CD14-positive monocyte (primary cell): Measurements from ENCODE around the gene SLC25A29. TPM values are rescaled to one million over a fixed set of nuclear protein-coding genes. Genes with fewer than 3 reads are reported as not detected.
"Not testable (repeated sequence)": the region's sequence is repeated elsewhere in the genome, so short reads cannot be mapped to it uniquely, and the experiment has no call there.

Experiments
- DNase-seq, 3 donors: peaks; one replicate each; pipeline ENCODE4 v3.0.0-alpha.2; 2011 to 2022
- H2AFZ ChIP-seq: 2 replicates; pipeline ENCODE4 v1.6.0; 2012; ENCODE audit warnings: mild to moderate bottlenecking, low read depth, low read length, inconsistent platforms; ENCODE audit not compliant: insufficient read depth, poor library complexity, severe bottlenecking
- H3K27ac ChIP-seq, 2 donors: 1 replicate in 1 of 2; 2 replicates in 1 of 2; pipeline ENCODE4 v1.5.1; 2012 to 2013; ENCODE audit warnings: low read length in 2 of 2, control low read depth in 1 of 2, inconsistent platforms in 1 of 2, low read depth in 1 of 2, mild to moderate bottlenecking in 1 of 2
- H3K27me3 ChIP-seq, 2 donors: one replicate each; pipeline versions ENCODE4 v1.6.0 to v1.6.1; 2011 to 2013; ENCODE audit warnings: low read length in 2 of 2; ENCODE audit not compliant: control insufficient read depth in 2 of 2, insufficient read depth in 2 of 2
- H3K36me3 ChIP-seq, 2 donors: replicated peaks in 1 of 2; 1 replicate in 1 of 2; 2 replicates in 1 of 2; pipeline versions ENCODE4 v1.5.1 to v1.6.1; 2012 to 2013; ENCODE audit warnings: low read length in 2 of 2, control low read depth in 1 of 2, inconsistent platforms in 1 of 2, mild to moderate bottlenecking in 1 of 2; ENCODE audit not compliant: insufficient read depth in 2 of 2, control insufficient read depth in 1 of 2
- H3K4me1 ChIP-seq, 2 donors: 1 replicate in 1 of 2; 2 replicates in 1 of 2; pipeline versions ENCODE4 v1.5.1 to v1.6.1; 2012 to 2013; ENCODE audit warnings: low read length in 2 of 2, control low read depth in 1 of 2, inconsistent platforms in 1 of 2, mild to moderate bottlenecking in 1 of 2, moderate library complexity in 1 of 2; ENCODE audit not compliant: insufficient read depth in 2 of 2, control insufficient read depth in 1 of 2
- H3K4me2 ChIP-seq: replicated peaks from 2 replicates; pipeline ENCODE3; 2012; ENCODE audit warnings: low read length, moderate library complexity, mild to moderate bottlenecking; ENCODE audit not compliant: poor library complexity, severe bottlenecking; ENCODE audit errors: extremely low read depth
- H3K4me3 ChIP-seq, 3 experiments: fragments of 200-600 bp in 1 of 3; sonication (generic) in 1 of 3; replicated peaks in 1 of 3; 1 replicate in 2 of 3; 2 replicates in 1 of 3; pipeline ENCODE4 v1.5.1; 2011 to 2013; ENCODE audit warnings: low read length in 3 of 3, mild to moderate bottlenecking in 3 of 3, control low read depth in 2 of 3, low read depth in 2 of 3, inconsistent platforms in 1 of 3, moderate library complexity in 1 of 3
- H3K79me2 ChIP-seq: 2 replicates; pipeline ENCODE4 v1.6.0; 2012; ENCODE audit warnings: mild to moderate bottlenecking, control low read depth, inconsistent platforms, low read length, moderate library complexity; ENCODE audit not compliant: insufficient read depth
- H3K9ac ChIP-seq: 2 replicates; pipeline ENCODE4 v1.6.0; 2017; ENCODE audit warnings: low read length, mild to moderate bottlenecking; ENCODE audit not compliant: insufficient read depth, poor library complexity, severe bottlenecking
- H3K9me3 ChIP-seq, 2 donors: replicated peaks in 1 of 2; 1 replicate in 1 of 2; 2 replicates in 1 of 2; pipeline versions ENCODE4 v1.5.1 to v1.6.1; 2012 to 2013; ENCODE audit warnings: low read length in 2 of 2, control low read depth in 1 of 2; ENCODE audit not compliant: control insufficient read depth in 1 of 2, insufficient read depth in 1 of 2
- H4K20me1 ChIP-seq: 2 replicates; pipeline ENCODE4 v1.6.0; 2012; ENCODE audit warnings: mild to moderate bottlenecking, low read length, control low read depth, moderate library complexity; ENCODE audit not compliant: insufficient read depth
- H3K27ac Mint-ChIP-seq, 7 donors: one replicate each; pipeline ENCODE4 v1.8.0; 2020; ENCODE audit warnings: mild to moderate bottlenecking in 7 of 7, mixed read lengths in 7 of 7, moderate library complexity in 6 of 7, inconsistent platforms in 2 of 7
- H3K27me3 Mint-ChIP-seq, 3 donors: one replicate each; pipeline ENCODE4 v1.8.0; 2021 to 2022; ENCODE audit warnings: low read depth in 3 of 3, mild to moderate bottlenecking in 3 of 3, mixed read lengths in 3 of 3, moderate library complexity in 3 of 3, inconsistent platforms in 1 of 3
- H3K36me3 Mint-ChIP-seq, 2 donors: one replicate each; pipeline ENCODE4 v1.8.0; 2020; ENCODE audit warnings: mixed read lengths in 2 of 2, inconsistent platforms in 1 of 2, mild to moderate bottlenecking in 1 of 2
- H3K4me1 Mint-ChIP-seq: one replicate; pipeline ENCODE4 v1.8.0; 2020; ENCODE audit warnings: mild to moderate bottlenecking, mixed read lengths
- H3K4me3 Mint-ChIP-seq, 2 donors: one replicate each; pipeline ENCODE4 v1.8.0; 2020; ENCODE audit warnings: mild to moderate bottlenecking in 2 of 2, mixed read lengths in 2 of 2, moderate library complexity in 1 of 2
- H3K9me3 Mint-ChIP-seq, 7 donors: one replicate each; pipeline ENCODE4 v1.8.0; 2020 to 2022; ENCODE audit warnings: mixed read lengths in 7 of 7, mild to moderate bottlenecking in 6 of 7, moderate library complexity in 6 of 7, inconsistent platforms in 2 of 7
- CTCF ChIP-seq: fragments of 200-600 bp; IDR thresholded peaks from one replicate; pipeline ENCODE4 v1.8.0; 2022; ENCODE audit warnings: antibody characterized with exemption, mild to moderate bottlenecking
- WGBS: methylation state at CpG from one replicate; pipeline ENCODE4 v1.1.5; 2013; ENCODE audit warnings: missing lambda C conversion rate; ENCODE audit not compliant: insufficient coverage; 5-methylcytosine and 5-hydroxymethylcytosine counted together
- intact Hi-C, 2 donors: fragments of 100-400 bp; cut with micrococcal nuclease; formaldehyde crosslinking; loops; one replicate each; pipeline versions ENCODE4 v1.15.0 to v1.15.1; 2023
- polyA plus RNA-seq, 3 donors: library from polyadenylated mRNA; depleted of rRNA in 1 of 3; unstranded in 2 of 3; stranded (reverse) in 1 of 3; fragments of 300-500 nt in 2 of 3; fragments of >200 nt in 1 of 3; fragmentation: Illumina TruSeq in 2 of 3; gene quantifications; 1 replicate in 2 of 3; 2 replicates in 1 of 3; pipeline ENCODE4 v1.2.3, GENCODE V29; 2012 to 2021

SLC25A29 gene
- polyA plus RNA-seq, 3 donors: 16.9 to 114 (median 33.3) TPM

- DNase-seq: no peak
- intact Hi-C loops: no loop called here
- no peaks in the 10 kb centered on the region for H3K9me3 Mint-ChIP-seq
- Histone ChIP-seq H3K4me3 (no peak overlapping the region), H3K27ac (peak overlapping the region; percentile 6 to 82), H3K79me2 (peaks cover 4% of the 10 kb centered on the region), H3K4me1 (peaks cover 34 to 37% of the 10 kb centered on the region in 2 donors), H3K27me3 (no peaks in the 10 kb centered on the region), H2AFZ (no peak overlapping the region), H3K36me3 (no peaks in the 10 kb centered on the region), H4K20me1 (peaks cover 3% of the 10 kb centered on the region), H3K9me3 (no peaks in the 10 kb centered on the region), H3K9ac (no peak overlapping the region), H3K4me2 (no peak overlapping the region)
- H3K4me1 Mint-ChIP-seq: peaks cover 45% of the 10 kb centered on the region
- peaks cover 18 to 22% of the 10 kb centered on the region in 2 donors for H3K36me3 Mint-ChIP-seq
- no peak overlapping the region for H3K4me3 Mint-ChIP-seq
- H3K27me3 Mint-ChIP-seq: peaks cover 0 to 2% (median 1%) of the 10 kb centered on the region in 3 donors
- 91% methylated on average over 6 of the region's 14 CpGs for WGBS
- TF ChIP-seq CTCF: no peak
- H3K27ac Mint-ChIP-seq: peak overlapping the region in 5 of 7 donors; percentile 8 to 91 (median 42)
These were observed 7.5 kb downstream of the SLC25A29 start for GRCh38 chr14:100298551-100299237.

GRCh38 chr14:100297320-100298300 lies 8.6 kb downstream of the SLC25A29 start:
- Histone ChIP-seq H2AFZ (no peak overlapping the region), H3K27me3 (no peaks in the 10 kb centered on the region), H3K79me2 (no peaks in the 10 kb centered on the region), H3K4me3 (peak overlapping the region in 1 of 3 experiments; percentile 50), H3K4me1 (peaks cover 34 to 37% of the 10 kb centered on the region in 2 donors), H3K27ac (peak overlapping the region; percentile 82 to 83), H3K36me3 (peaks cover 0 to 5% of the 10 kb centered on the region in 2 donors), H3K9ac (peak overlapping the region; percentile 50), H3K9me3 (no peaks in the 10 kb centered on the region), H3K4me2 (peak overlapping the region; percentile 68), H4K20me1 (peaks cover 3% of the 10 kb centered on the region)
- H3K27ac Mint-ChIP-seq: peak overlapping the region; percentile 91 to 97 (median 94)
- TF ChIP-seq CTCF: no peak
- no peaks in the 10 kb centered on the region for H3K9me3 Mint-ChIP-seq
- H3K4me1 Mint-ChIP-seq: peaks cover 37% of the 10 kb centered on the region
- peak overlapping the region; percentile 56 to 81 for H3K4me3 Mint-ChIP-seq
- peaks cover 0 to 2% (median 1%) of the 10 kb centered on the region in 3 donors for H3K27me3 Mint-ChIP-seq
- peaks cover 17 to 25% of the 10 kb centered on the region in 2 donors for H3K36me3 Mint-ChIP-seq
- peak; percentile 85 to 91 (median 90) for DNase-seq
- intact Hi-C loops: no loop called here
- 28% methylated on average over 24 of the region's 30 CpGs for WGBS

DNA sequence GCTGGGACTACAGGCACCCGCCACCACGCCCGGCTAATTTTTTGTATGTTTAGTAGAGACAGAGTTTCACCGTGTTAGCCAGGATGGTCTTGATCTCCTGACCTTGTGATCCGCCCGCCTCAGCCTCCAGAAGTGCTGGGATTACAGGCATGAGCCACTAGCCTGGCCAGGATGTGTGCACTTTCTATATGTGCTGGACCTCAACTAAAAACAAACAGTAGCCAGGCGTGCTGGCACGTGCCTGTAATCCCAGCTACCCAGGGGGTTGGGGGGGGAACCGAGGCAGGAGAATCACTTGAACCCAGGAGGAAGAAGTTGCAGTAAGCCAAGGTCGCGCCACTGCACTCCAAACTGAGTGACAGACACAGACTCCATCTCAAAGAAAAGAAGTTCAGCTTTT lies 9.5 kb downstream of the SLC25A29 start:
- WGBS: 78% methylated on average over 8 of the region's 11 CpGs
- peak overlapping the region; percentile 91 to 97 (median 94) for H3K27ac Mint-ChIP-seq
- H3K9me3 Mint-ChIP-seq, H3K27me3 Mint-ChIP-seq, intact Hi-C loops, DNase-seq, H2AFZ ChIP-seq, H4K20me1 ChIP-seq, H3K79me2 ChIP-seq, H3K9me3 ChIP-seq, H3K27me3 ChIP-seq: not testable (repeated sequence)
- H3K27ac ChIP-seq: peak overlapping the region; percentile 82 to 83
- H3K9ac ChIP-seq: peak overlapping the region; percentile 50
- peak overlapping the region; percentile 34 to 81 for H3K4me3 Mint-ChIP-seq
- peaks cover 34 to 37% of the 10 kb centered on the region in 2 donors for H3K4me1 ChIP-seq
- H3K36me3 Mint-ChIP-seq: peaks cover 22 to 32% of the 10 kb centered on the region in 2 donors
- peaks cover 35% of the 10 kb centered on the region for H3K4me1 Mint-ChIP-seq
- H3K36me3 ChIP-seq: peaks cover 3 to 13% of the 10 kb centered on the region in 2 donors
- H3K4me2 ChIP-seq: peak overlapping the region; percentile 68
- H3K4me3 ChIP-seq: peak overlapping the region in 1 of 3 experiments; percentile 50
